CD4-positive, alpha-beta T cell treated with Interleukin-15 for 1 hour (primary cell): Measurements from ENCODE around the gene NAALAD2.
"Not testable (repeated sequence)": the region's sequence is repeated elsewhere in the genome, so short reads cannot be mapped to it uniquely, and the experiment has no call there.

ENCODE experiments used
- DNase-seq: peaks from one replicate; pipeline ENCODE4 v3.0.0-alpha.2; 2020

NAALAD2 gene

GRCh38 chr11:90197377-90197776 lies 62.9 kb downstream of the NAALAD2 start:
- DNase-seq = no peak

- DNase-seq = no peak
Observed at GRCh38 chr11:90202342-90202741, 67.9 kb downstream of the NAALAD2 start.

GRCh38 chr11:90204407-90204806 lies 69.9 kb downstream of the NAALAD2 start:
- no peak for DNase-seq

- no peak for DNase-seq
Observed at GRCh38 chr11:90204832-90205646, 70.6 kb downstream of the NAALAD2 start.

GRCh38 chr11:90207992-90208391 lies 73.5 kb downstream of the NAALAD2 start:
- DNase-seq = not testable (repeated sequence)

- no peak for DNase-seq
Observed at GRCh38 chr11:90208857-90209256, 74.4 kb downstream of the NAALAD2 start.

GRCh38 chr11:90213322-90213721 lies 78.9 kb downstream of the NAALAD2 start:
- DNase-seq = no peak

GRCh38 chr11:90216611-90217010 lies 82.1 kb downstream of the NAALAD2 start:
- no peak for DNase-seq

GRCh38 chr11:90218606-90219005 lies 84.1 kb downstream of the NAALAD2 start:
- DNase-seq = no peak

GRCh38 chr11:90219438-90219837 lies 85.0 kb downstream of the NAALAD2 start:
- no peak for DNase-seq

GRCh38 chr11:90220391-90220790 lies 85.9 kb downstream of the NAALAD2 start:
- no peak for DNase-seq

GRCh38 chr11:90221803-90222458 lies 87.5 kb downstream of the NAALAD2 start:
- DNase-seq = no peak

GRCh38 chr11:90222459-90223247 lies 88.2 kb downstream of the NAALAD2 start, which contains the start of gene CHORDC1:
Gene CHORDC1, minus strand, starts transcription at chr11:90223049. Its CDS starts 95 bp downstream, at chr11:90222954.
- peak; percentile 93 for DNase-seq

GRCh38 chr11:90223248-90223585 lies 88.8 kb downstream of the NAALAD2 start:
- DNase-seq = no peak

- DNase-seq = no peak
Observed at GRCh38 chr11:90228056-90228455, 93.6 kb downstream of the NAALAD2 start.

- DNase-seq = no peak
Observed at GRCh38 chr11:90229791-90230190, 95.3 kb downstream of the NAALAD2 start.

GRCh38 chr11:90234977-90235376 lies 100.5 kb downstream of the NAALAD2 start:
- no peak for DNase-seq

- no peak for DNase-seq
Observed at GRCh38 chr11:90235526-90235925, 101.1 kb downstream of the NAALAD2 start.

- no peak for DNase-seq
Observed at GRCh38 chr11:90237004-90237403, 102.5 kb downstream of the NAALAD2 start.

- DNase-seq = not testable (repeated sequence)
Observed at GRCh38 chr11:90239967-90240636, 105.6 kb downstream of the NAALAD2 start.

GRCh38 chr11:90241414-90241813 lies 107.0 kb downstream of the NAALAD2 start:
- no peak for DNase-seq
